A673 (cell line): ENCODE results near the gene MFAP4. TPM values are rescaled to one million over a fixed set of nuclear protein-coding genes. Genes with fewer than 3 reads are reported as not detected.

Source experiments
- Bru-seq: library from RNA; stranded (reverse); fragments of 400-500 nt; gene quantifications from one replicate; lab custom pipeline; 2021; lab: Mats Ljungman, UMichigan
- BruChase-seq, 2 experiments: library from RNA; stranded (reverse); fragments of 400-500 nt; gene quantifications; one replicate each; lab custom pipeline; 2021; lab: Mats Ljungman, UMichigan
- BruUV-seq: library from RNA; stranded (reverse); fragments of 400-500 nt; replicated peaks from 2 replicates; lab custom pipeline; 2021; lab: Mats Ljungman, UMichigan
- CTCF ChIA-PET: fragments of 300-600 bp; sonication (Branson Sonifier 250); formaldehyde crosslinking; loops from one replicate; lab custom pipeline; 2022; ENCODE audit warnings: antibody characterized with exemption; lab: Charles Lee
- POLR2A ChIA-PET: fragments of 300-600 bp; sonication (Branson Sonifier 250); formaldehyde crosslinking; loops from one replicate; lab custom pipeline; 2022; ENCODE audit warnings: antibody characterized with exemption; ENCODE audit not compliant: low non-redundant PET; lab: Charles Lee
- DNase-seq: peaks from one replicate; pipeline ENCODE4 v3.0.0-alpha.2; 2015; ENCODE audit warnings: low spot score
- H3K27ac ChIP-seq: fragments of 200-600 bp; sonication (generic); 2 replicates; pipeline ENCODE4 v1.5.1; 2016; ENCODE audit warnings: mixed run types, low read depth, mild to moderate bottlenecking, mixed read lengths, antibody characterized with exemption, low read length; ENCODE audit not compliant: poor library complexity, severe bottlenecking
- H3K27me3 ChIP-seq: fragments of 200-600 bp; sonication (generic); replicated peaks from 2 replicates; pipeline ENCODE4 v1.6.1; 2017; ENCODE audit warnings: mixed run types, low read depth, mild to moderate bottlenecking, mixed read lengths, antibody characterized with exemption, low read length; ENCODE audit not compliant: insufficient read depth, poor library complexity
- H3K36me3 ChIP-seq: fragments of 200-600 bp; sonication (generic); 2 replicates; pipeline ENCODE4 v1.6.1; 2016; ENCODE audit warnings: mixed run types, mild to moderate bottlenecking, mixed read lengths, antibody characterized with exemption, low read length; ENCODE audit not compliant: insufficient read depth, poor library complexity, severe bottlenecking
- H3K4me1 ChIP-seq: fragments of 200-600 bp; sonication (generic); 2 replicates; pipeline ENCODE4 v1.6.1; 2017; ENCODE audit warnings: mixed run types, mild to moderate bottlenecking, mixed read lengths, antibody characterized with exemption, low read length; ENCODE audit not compliant: insufficient read depth, poor library complexity, severe bottlenecking
- H3K4me3 ChIP-seq: fragments of 200-600 bp; sonication (generic); 2 replicates; pipeline ENCODE4 v1.5.1; 2016; ENCODE audit warnings: low read depth, mixed run types, mild to moderate bottlenecking, mixed read lengths, low read length; ENCODE audit not compliant: poor library complexity, severe bottlenecking
- H3K9me3 ChIP-seq: fragments of 200-600 bp; sonication (generic); 2 replicates; pipeline ENCODE4 v1.6.1; 2016; ENCODE audit warnings: mixed run types, low read depth, mild to moderate bottlenecking, mixed read lengths, antibody characterized with exemption, low read length; ENCODE audit not compliant: poor library complexity, severe bottlenecking
- CTCF ChIP-seq: fragments of 300-800, 200-600 bp; sonication (generic); conservative IDR thresholded peaks from 2 replicates; pipeline ENCODE4 v1.5.1; 2017; ENCODE audit warnings: low read depth, mild to moderate bottlenecking, antibody characterized with exemption, low read length, moderate library complexity, mixed read lengths
- EZH2 ChIP-seq: fragments of 200-600 bp; sonication (generic); IDR thresholded peaks from 2 replicates; pipeline ENCODE4 v1.6.1; 2017; ENCODE audit warnings: borderline replicate concordance, low read depth, mild to moderate bottlenecking, mixed read lengths, antibody characterized with exemption, low read length; ENCODE audit not compliant: poor library complexity, severe bottlenecking
- intact Hi-C: fragments of 100-400 bp; cut with micrococcal nuclease; formaldehyde crosslinking; loops from one replicate; pipeline ENCODE4 v1.10.0; 2022; ENCODE audit not compliant: unreplicated experiment
- long read RNA-seq: library from polyadenylated mRNA; stranded (forward); transcript quantifications from one replicate; pipeline ENCODE4 v2.0.0, GENCODE V29; 2022
- total RNA-seq: library from RNA; stranded (reverse); gene quantifications from 2 replicates; pipeline ENCODE4 v1.2.3, GENCODE V29; 2021

MFAP4 gene, protein sequence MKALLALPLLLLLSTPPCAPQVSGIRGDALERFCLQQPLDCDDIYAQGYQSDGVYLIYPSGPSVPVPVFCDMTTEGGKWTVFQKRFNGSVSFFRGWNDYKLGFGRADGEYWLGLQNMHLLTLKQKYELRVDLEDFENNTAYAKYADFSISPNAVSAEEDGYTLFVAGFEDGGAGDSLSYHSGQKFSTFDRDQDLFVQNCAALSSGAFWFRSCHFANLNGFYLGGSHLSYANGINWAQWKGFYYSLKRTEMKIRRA
- 60.9 and 92.7 TPM in 2 replicates for total RNA-seq
- Bru-seq, nascent RNA, result percentile 78 among the genes with signal in this experiment
- BruChase-seq, experiment 1, labeled RNA remaining after a 2-hour chase, result percentile 80 among the genes with signal in this experiment
- percentile 89 among the genes with signal in this experiment for BruChase-seq, experiment 2, labeled RNA remaining after a 6-hour chase
- long read RNA-seq, transcript MFAP4-201 (6 exons, 1,873 nt), result major isoform, 202 of 264 reads
- long read RNA-seq, transcript MFAP4-202 (6 exons, 1,932 nt), result minor isoform, 16 of 264 reads
- long read RNA-seq, partial matches to known transcripts, result 22 of 264 reads
- long read RNA-seq, other reads (novel, unspliced or antisense), result 22 of 264 reads

DNA sequence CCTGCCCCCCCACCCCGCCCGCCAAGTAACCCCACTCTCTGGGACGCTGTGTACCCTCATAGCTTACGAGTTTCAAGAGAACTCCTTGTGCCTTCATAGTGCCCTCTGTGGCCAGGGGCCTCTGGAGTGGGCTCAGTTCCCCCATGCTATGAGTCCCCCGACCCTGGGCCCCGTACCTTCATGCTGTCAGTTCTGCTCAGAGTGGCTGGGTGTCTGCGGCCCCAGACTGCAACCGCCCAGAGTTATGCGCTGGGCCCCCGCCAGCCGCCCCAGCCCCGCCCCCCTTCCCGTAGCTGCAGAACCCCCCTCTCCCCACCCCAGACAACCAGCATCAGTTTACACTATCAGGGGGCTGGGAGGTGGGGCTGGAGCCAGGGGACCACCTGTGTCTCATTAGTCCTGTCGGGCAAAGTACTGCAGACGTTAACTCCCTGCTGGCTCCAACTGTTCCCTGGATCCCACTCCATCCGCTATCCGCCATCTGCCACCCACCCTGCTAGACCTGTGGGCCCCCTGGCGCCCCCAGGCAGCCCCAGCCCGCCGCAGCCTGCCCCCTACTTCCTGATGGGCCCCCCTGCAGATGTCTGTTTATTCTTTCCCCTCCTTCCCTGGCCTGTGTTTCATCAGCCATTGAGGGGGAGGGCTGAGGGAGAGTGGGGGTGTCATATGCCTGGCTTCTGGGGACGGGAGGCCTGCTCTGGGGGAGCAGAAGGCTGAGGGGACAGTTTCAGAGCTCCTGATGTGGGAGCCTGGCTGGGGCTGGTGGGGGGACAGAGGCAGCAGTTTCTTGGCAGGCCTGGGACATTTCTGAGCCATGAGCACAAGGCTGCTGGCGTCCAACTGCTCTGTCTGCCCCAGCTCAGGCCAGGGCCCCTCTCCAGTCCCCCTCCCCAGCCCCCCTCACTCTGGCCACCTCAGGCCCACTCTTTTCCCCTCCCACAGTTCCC, at the start of gene MFAP4:
MFAP4 (minus strand) TSS at position 217 of the 947 bp plus-strand sequence; CDS start at position 182, 35 bp downstream.
- Histone ChIP-seq H3K9me3 (no peaks in the 10 kb centered on the region), H3K27ac (peak within 1 kb of the TSS; percentile 93), H3K4me3 (peak within 1 kb of the TSS; percentile 54), H3K36me3 (peaks cover 33% of the 10 kb centered on the region), H3K4me1 (peaks cover 63% of the 10 kb centered on the region), H3K27me3 (no peaks in the 10 kb centered on the region)
- BruUV-seq, result no TSS peak
- peak; percentile 92 for DNase-seq
- ChIA-PET POLR2A (interaction anchor here (0.6 to 1.4 kb wide), 4 partner anchors 9 to 140 kb away, joined by 3 to 8 read pairs (median 5); partner anchors contain the start of gene MAPK7), CTCF (interaction anchor here (0.6 to 1.6 kb wide), 2 partner anchors 24 to 420 kb away, joined by 6 to 7 read pairs; partner anchors contain the start of gene B9D1)
- intact Hi-C loops, result no loop called here
- TF ChIP-seq EZH2 (no peak), CTCF (no peak)

DNA sequence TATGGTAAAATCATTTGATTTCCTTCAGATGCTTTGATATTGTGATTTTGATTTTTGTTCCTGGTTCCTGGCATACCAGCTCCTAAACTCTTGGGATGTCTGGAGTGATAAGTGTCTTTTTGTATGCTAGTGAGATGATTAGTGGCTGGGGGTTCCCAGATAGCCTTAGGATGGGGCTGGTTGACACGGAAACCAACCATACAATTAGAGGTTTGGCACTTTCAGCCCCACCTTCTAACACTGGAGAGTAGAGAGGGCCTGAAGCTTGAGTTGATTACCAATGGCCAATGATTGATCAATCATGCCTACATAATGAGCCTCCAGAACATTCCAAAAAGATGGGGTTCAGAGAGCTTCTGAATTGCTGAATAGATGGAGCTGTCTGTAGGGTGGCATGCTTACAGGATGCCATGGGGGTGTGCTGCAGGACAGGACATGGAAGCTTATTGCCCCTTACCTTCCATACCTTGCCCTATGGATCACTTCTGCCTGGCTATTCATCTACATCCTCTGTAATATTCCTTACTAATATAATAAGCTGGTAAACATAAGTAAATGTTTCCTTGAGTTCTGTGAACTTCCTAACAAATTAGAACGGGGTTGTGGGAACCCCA, 46.8 kb upstream of the MFAP4 start:
- no peak overlapping the region for H3K4me3 ChIP-seq
- no peaks in the 10 kb centered on the region for H3K27me3 ChIP-seq
- DNase-seq, result no peak
- H3K27ac ChIP-seq, result no peak overlapping the region
- H3K36me3 ChIP-seq, result no peaks in the 10 kb centered on the region
- H3K4me1 ChIP-seq, result no peaks in the 10 kb centered on the region
- POLR2A ChIA-PET, result no interaction called here
- CTCF ChIA-PET, result no interaction called here
- no TSS peak for BruUV-seq
- H3K9me3 ChIP-seq, result no peaks in the 10 kb centered on the region
- intact Hi-C loops, result no loop called here
- no peak for TF ChIP-seq CTCF
- no peak for TF ChIP-seq EZH2

DNA sequence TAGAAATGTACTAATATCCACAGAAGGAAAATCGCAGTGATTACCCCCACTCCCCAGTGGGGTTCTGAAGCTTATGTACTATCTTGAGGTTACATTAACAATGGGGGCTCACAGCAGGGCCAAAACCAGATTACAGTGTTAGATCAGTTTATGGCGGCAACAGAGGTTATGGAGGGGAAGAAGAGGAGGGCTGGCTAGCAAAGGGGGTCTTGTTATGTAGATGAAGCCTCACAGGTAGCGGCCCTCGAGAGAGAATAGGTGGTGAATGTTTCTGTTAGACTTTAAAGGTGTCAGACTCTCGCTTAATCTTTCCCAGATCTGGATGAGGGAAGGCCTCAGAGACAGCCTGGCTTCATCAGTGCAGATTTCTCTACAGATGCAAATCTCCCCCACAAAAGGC, 46.3 kb upstream of the MFAP4 start:
- CTCF ChIA-PET, result no interaction called here

More for the DNA sequence above, 46.3 kb upstream of the MFAP4 start:
- no peak overlapping the region for H3K4me3 ChIP-seq
- POLR2A ChIA-PET, result no interaction called here
- H3K9me3 ChIP-seq, result no peaks in the 10 kb centered on the region
- intact Hi-C loops, result no loop called here
- BruUV-seq, result no TSS peak
- no peak overlapping the region for H3K27ac ChIP-seq
- no peak for DNase-seq
- H3K27me3 ChIP-seq, result no peaks in the 10 kb centered on the region
- TF ChIP-seq CTCF (no peak), EZH2 (no peak)
- no peaks in the 10 kb centered on the region for H3K4me1 ChIP-seq
- H3K36me3 ChIP-seq, result no peaks in the 10 kb centered on the region
